Neural progenitor cell (in vitro differentiated cells): ENCODE results near the gene LRPAP1. TPM values are rescaled to one million over a fixed set of nuclear protein-coding genes. Genes with fewer than 3 reads are reported as not detected.
"Not testable (repeated sequence)": the region's sequence is repeated elsewhere in the genome, so short reads cannot be mapped to it uniquely, and the experiment has no call there.

Experiments
- DNase-seq: peaks from one replicate; pipeline ENCODE4 v3.0.0-alpha.2; 2016; ENCODE audit warnings: low spot score
- H2AFZ ChIP-seq: fragments of 200-600 bp; sonication (generic); replicated peaks from 2 replicates; pipeline ENCODE4 v1.6.1; 2016; ENCODE audit warnings: antibody characterized with exemption
- H3F3A ChIP-seq: fragments of 200-600 bp; sonication (generic); 2 replicates; pipeline ENCODE4 v1.6.1; 2016; ENCODE audit warnings: antibody characterized with exemption, low read depth
- H3K27ac ChIP-seq: fragments of 200-600 bp; sonication (generic); 2 replicates; pipeline ENCODE4 v1.5.1; 2016; ENCODE audit warnings: mild to moderate bottlenecking
- H3K27me3 ChIP-seq: fragments of 200-600 bp; sonication (generic); 2 replicates; pipeline ENCODE4 v1.6.1; 2016; ENCODE audit warnings: mild to moderate bottlenecking, moderate library complexity
- H3K36me3 ChIP-seq: fragments of 200-600 bp; sonication (generic); 2 replicates; pipeline ENCODE4 v1.5.1; 2016
- H3K4me1 ChIP-seq: fragments of 200-600 bp; sonication (generic); 2 replicates; pipeline ENCODE4 v1.6.1; 2016; ENCODE audit warnings: mixed run types
- H3K4me2 ChIP-seq: fragments of 200-600 bp; sonication (generic); 2 replicates; pipeline ENCODE4 v1.6.1; 2016
- H3K4me3 ChIP-seq: fragments of 200-600 bp; sonication (generic); 2 replicates; pipeline ENCODE4 v1.5.1; 2016
- H3K79me2 ChIP-seq: fragments of 200-600 bp; sonication (generic); 2 replicates; pipeline ENCODE4 v1.6.1; 2016; ENCODE audit warnings: low read depth
- H3K9ac ChIP-seq: fragments of 200-600 bp; sonication (generic); 2 replicates; pipeline ENCODE4 v1.6.1; 2016
- H3K9me3 ChIP-seq: fragments of 200-600 bp; sonication (generic); 2 replicates; pipeline ENCODE4 v1.5.1; 2016; ENCODE audit warnings: low read depth
- H4K20me1 ChIP-seq: fragments of 200-600 bp; sonication (generic); 2 replicates; pipeline ENCODE4 v1.6.1; 2016; ENCODE audit warnings: low read depth
- H3K27ac Mint-ChIP-seq: 3 replicates; pipeline ENCODE4 v1.8.0; 2021; ENCODE audit warnings: mixed read lengths
- H3K27me3 Mint-ChIP-seq: 2 replicates; pipeline ENCODE4 v1.8.0; 2022; ENCODE audit warnings: low read depth, mild to moderate bottlenecking, inconsistent platforms, moderate library complexity, mixed read lengths; ENCODE audit not compliant: insufficient read depth
- H3K36me3 Mint-ChIP-seq: 3 replicates; pipeline ENCODE4 v1.8.0; 2021; ENCODE audit warnings: mixed read lengths
- H3K4me1 Mint-ChIP-seq: 3 replicates; pipeline ENCODE4 v1.8.0; 2021; ENCODE audit warnings: mixed read lengths
- H3K4me3 Mint-ChIP-seq: 3 replicates; pipeline ENCODE4 v1.8.0; 2021; ENCODE audit warnings: mild to moderate bottlenecking, moderate library complexity, mixed read lengths
- H3K9me3 Mint-ChIP-seq: 3 replicates; pipeline ENCODE4 v1.8.0; 2020; ENCODE audit warnings: mixed read lengths
- EZH2 ChIP-seq: fragments of 200-600 bp; sonication (generic); IDR thresholded peaks from 2 replicates; pipeline ENCODE4 v1.6.1; 2017; ENCODE audit warnings: antibody characterized with exemption, mild to moderate bottlenecking, moderate library complexity
- EZH2phosphoT487 ChIP-seq: fragments of 200-600 bp; sonication (generic); IDR thresholded peaks from 2 replicates; pipeline ENCODE4 v1.6.1; 2017; ENCODE audit warnings: antibody characterized with exemption
- total RNA-seq: library from RNA; depleted of rRNA; stranded (reverse); fragments of >200 nt; gene quantifications from 2 replicates; pipeline ENCODE4 v1.2.3, GENCODE V29; 2015; ENCODE audit warnings: low replicate concordance
- TF ChIP-seq, protein P1 (sequence below): fragments of 200-600 bp; sonication (generic); IDR thresholded peaks from 2 replicates; pipeline ENCODE4 v1.5.1; 2017; ENCODE audit warnings: antibody characterized with exemption, mild to moderate bottlenecking

Gene LRPAP1
- total RNA-seq, 1 donor from 2014 or later, result 48.3 TPM

DNA sequence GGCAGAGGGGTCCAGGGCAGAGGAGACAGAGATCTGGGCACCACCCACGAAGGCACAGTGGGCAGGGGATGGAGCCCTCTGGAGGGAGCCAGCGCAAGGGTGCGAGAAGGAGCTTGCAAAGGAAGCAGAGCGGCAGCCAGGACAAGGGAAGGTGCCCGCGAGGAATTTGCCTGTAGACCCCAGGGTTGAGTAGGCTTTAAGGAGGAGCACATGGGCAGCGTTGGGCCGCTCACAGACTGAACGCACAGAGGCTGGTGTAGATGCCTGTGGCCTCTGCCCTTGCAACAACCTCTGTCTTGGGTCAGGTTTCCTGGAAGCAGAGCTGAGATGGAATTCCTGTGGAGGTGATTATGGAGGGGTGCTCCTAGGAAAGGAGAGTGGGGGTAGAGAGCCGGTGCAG lies 3.6 kb upstream of the LRPAP1 start:
- H3K9me3 ChIP-seq, H3K36me3 ChIP-seq, H3K27ac ChIP-seq, H3K36me3 Mint-ChIP-seq, H3K27ac Mint-ChIP-seq, H3K4me3 ChIP-seq, DNase-seq, H3K4me1 ChIP-seq, H3F3A ChIP-seq, H3K9ac ChIP-seq, H2AFZ ChIP-seq, H3K4me3 Mint-ChIP-seq, H3K4me2 ChIP-seq: not testable (repeated sequence)
- Histone ChIP-seq H3K27me3 (peaks cover 20% of the 10 kb centered on the region), H4K20me1 (peaks cover 13% of the 10 kb centered on the region), H3K79me2 (peaks cover 12% of the 10 kb centered on the region)
- peaks cover 14% of the 10 kb centered on the region for H3K27me3 Mint-ChIP-seq
- peaks cover 14% of the 10 kb centered on the region for H3K4me1 Mint-ChIP-seq
- peaks cover 12% of the 10 kb centered on the region for H3K9me3 Mint-ChIP-seq

DNA sequence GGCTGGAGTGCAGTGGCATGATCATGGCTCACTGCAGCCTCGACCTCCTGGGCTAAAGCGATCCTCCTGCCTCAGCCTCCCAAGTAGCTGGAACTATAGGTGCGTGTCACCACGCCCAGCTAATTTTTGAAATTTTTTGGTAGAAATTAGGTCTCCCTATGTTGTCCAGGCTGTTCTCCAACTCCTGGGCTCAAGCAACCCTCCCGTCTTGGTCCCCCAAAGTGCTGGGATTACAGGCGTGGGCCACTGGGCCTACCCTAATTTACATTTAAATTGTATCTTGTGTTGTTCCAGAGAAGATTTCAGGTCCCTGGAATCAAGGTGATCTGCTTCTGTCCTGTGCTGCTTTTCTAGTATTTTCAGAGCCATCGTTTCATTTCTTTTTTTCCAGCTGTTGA lies 1.2 kb upstream of the LRPAP1 start:
- peaks cover 37% of the 10 kb centered on the region for H4K20me1 ChIP-seq
- no peak overlapping the region for H2AFZ ChIP-seq
- H3K27ac Mint-ChIP-seq, result peak overlapping the region; percentile 2
- H3K36me3 Mint-ChIP-seq, result peaks cover 7% of the 10 kb centered on the region
- no peak overlapping the region for H3K4me2 ChIP-seq
- H3K79me2 ChIP-seq, result peaks cover 36% of the 10 kb centered on the region
- H3K4me1 Mint-ChIP-seq, result peaks cover 24% of the 10 kb centered on the region
- no peak overlapping the region for H3K9ac ChIP-seq
- H3K4me3 ChIP-seq, result no peak overlapping the region
- no peaks in the 10 kb centered on the region for H3K9me3 ChIP-seq
- TF ChIP-seq EZH2phosphoT487, result no peak
- no peak for TF ChIP-seq EZH2
- TF ChIP-seq, protein P1, sequence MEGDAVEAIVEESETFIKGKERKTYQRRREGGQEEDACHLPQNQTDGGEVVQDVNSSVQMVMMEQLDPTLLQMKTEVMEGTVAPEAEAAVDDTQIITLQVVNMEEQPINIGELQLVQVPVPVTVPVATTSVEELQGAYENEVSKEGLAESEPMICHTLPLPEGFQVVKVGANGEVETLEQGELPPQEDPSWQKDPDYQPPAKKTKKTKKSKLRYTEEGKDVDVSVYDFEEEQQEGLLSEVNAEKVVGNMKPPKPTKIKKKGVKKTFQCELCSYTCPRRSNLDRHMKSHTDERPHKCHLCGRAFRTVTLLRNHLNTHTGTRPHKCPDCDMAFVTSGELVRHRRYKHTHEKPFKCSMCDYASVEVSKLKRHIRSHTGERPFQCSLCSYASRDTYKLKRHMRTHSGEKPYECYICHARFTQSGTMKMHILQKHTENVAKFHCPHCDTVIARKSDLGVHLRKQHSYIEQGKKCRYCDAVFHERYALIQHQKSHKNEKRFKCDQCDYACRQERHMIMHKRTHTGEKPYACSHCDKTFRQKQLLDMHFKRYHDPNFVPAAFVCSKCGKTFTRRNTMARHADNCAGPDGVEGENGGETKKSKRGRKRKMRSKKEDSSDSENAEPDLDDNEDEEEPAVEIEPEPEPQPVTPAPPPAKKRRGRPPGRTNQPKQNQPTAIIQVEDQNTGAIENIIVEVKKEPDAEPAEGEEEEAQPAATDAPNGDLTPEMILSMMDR, result no peak
- no peaks in the 10 kb centered on the region for H3F3A ChIP-seq
- H3K9me3 Mint-ChIP-seq, result peaks cover 9% of the 10 kb centered on the region
- no peak overlapping the region for H3K27ac ChIP-seq
- DNase-seq, result no peak
- no peaks in the 10 kb centered on the region for H3K36me3 ChIP-seq
- H3K4me1 ChIP-seq, result peaks cover 11% of the 10 kb centered on the region
- peak overlapping the region; percentile 70 for H3K4me3 Mint-ChIP-seq
- peaks cover 14% of the 10 kb centered on the region for H3K27me3 Mint-ChIP-seq
- H3K27me3 ChIP-seq, result peaks cover 20% of the 10 kb centered on the region

DNA sequence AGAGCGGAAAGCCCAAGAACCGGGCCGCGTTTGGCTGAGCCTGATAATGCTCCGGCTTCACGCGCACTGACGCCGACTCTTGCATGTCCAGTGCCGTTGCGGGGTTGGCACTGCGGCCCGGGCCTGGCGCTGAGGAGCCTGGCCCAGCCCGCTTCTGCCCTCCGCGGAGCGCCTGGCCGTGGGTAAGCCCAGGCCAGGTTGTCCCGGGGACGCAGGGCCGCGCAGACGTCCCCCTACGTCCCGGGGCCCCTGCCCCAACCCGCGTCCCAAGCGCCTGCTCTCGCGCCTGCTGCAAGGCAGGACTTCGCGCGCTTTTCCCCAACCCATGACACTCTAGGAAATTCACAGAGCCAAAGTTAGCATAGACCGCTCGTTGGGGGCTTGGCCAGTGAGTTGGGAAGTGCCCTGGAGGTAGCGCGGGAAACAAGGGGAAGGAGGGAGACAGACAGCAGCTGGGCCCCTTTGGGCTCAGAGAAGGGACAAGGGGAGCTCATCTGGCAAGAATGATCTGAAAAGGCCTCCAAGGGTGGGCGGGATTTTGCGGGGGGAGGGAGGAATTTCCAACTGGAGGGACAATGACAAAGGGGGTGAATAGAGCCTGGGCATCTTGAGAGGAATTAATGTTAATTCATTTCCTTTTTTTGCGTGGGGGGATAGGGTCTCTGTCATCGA lies 665 bp upstream of the LRPAP1 start:
- Histone ChIP-seq H3F3A (no peaks in the 10 kb centered on the region), H3K4me2 (peak overlapping the region; percentile 69), H3K36me3 (no peaks in the 10 kb centered on the region), H3K27ac (no peak overlapping the region), H3K27me3 (peaks cover 20% of the 10 kb centered on the region), H3K4me1 (peaks cover 11% of the 10 kb centered on the region), H3K9me3 (no peaks in the 10 kb centered on the region), H4K20me1 (peaks cover 43% of the 10 kb centered on the region), H3K4me3 (peak overlapping the region; percentile 34), H3K9ac (no peak overlapping the region), H3K79me2 (peaks cover 42% of the 10 kb centered on the region), H2AFZ (peak overlapping the region; percentile 71)
- Mint-ChIP-seq H3K27me3 (peaks cover 15% of the 10 kb centered on the region), H3K36me3 (peaks cover 9% of the 10 kb centered on the region), H3K9me3 (peaks cover 9% of the 10 kb centered on the region), H3K27ac (peak overlapping the region; percentile 2), H3K4me1 (peaks cover 28% of the 10 kb centered on the region), H3K4me3 (peak overlapping the region; percentile 98)
- DNase-seq, result peak; percentile 45
- TF ChIP-seq, protein P1, result no peak
- TF ChIP-seq EZH2 (no peak), EZH2phosphoT487 (no peak)

DNA sequence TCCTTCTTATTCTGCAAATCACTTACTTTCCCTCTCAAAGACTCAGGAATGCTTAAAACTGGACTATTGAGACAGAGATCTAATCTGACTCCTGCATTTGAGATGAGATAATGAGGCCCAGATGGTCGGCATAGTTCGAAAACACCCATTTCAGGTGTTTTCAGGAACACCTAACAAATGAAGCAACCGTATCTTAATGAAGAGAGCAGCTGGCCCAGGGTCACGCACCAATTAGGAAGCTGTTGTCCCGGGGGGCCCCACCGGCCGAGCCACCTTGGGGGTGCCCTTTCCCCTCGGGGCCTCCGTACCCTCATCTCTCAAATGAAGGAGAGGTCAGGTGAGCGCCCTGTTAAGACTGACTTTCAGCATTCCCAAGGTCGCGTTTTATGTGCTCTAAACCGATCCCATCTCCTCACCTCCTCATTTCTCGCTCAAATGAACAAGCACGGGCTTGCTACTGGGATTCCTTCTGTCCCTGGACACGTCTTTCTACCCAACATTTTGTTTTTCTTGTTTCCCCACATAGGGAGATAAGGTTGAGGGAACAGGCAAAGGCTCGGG lies 824 bp downstream of the LRPAP1 start:
- Mint-ChIP-seq H3K4me1 (peaks cover 36% of the 10 kb centered on the region), H3K4me3 (peak overlapping the region; percentile 98), H3K27me3 (peaks cover 17% of the 10 kb centered on the region), H3K9me3 (peaks cover 9% of the 10 kb centered on the region), H3K36me3 (peaks cover 10% of the 10 kb centered on the region), H3K27ac (peak overlapping the region; percentile 57)
- Histone ChIP-seq H4K20me1 (peaks cover 58% of the 10 kb centered on the region), H3F3A (no peaks in the 10 kb centered on the region), H3K27me3 (peaks cover 20% of the 10 kb centered on the region), H2AFZ (no peak overlapping the region), H3K4me1 (peaks cover 14% of the 10 kb centered on the region), H3K9ac (peak overlapping the region; percentile 75), H3K4me3 (peak overlapping the region; percentile 83), H3K36me3 (no peaks in the 10 kb centered on the region), H3K27ac (no peak overlapping the region), H3K79me2 (peaks cover 56% of the 10 kb centered on the region), H3K9me3 (no peaks in the 10 kb centered on the region), H3K4me2 (peak overlapping the region; percentile 85)
- TF ChIP-seq EZH2 (no peak), EZH2phosphoT487 (no peak)
- TF ChIP-seq, protein P1, result no peak
- DNase-seq, result no peak
